ENCODE data around the gene MAP2. TPM values are rescaled to one million over a fixed set of nuclear protein-coding genes. Genes with fewer than 3 reads are reported as not detected.

The MAP2 gene
- total RNA-seq, 1 donor from 2014 or later = 57.6 TPM

DNA sequence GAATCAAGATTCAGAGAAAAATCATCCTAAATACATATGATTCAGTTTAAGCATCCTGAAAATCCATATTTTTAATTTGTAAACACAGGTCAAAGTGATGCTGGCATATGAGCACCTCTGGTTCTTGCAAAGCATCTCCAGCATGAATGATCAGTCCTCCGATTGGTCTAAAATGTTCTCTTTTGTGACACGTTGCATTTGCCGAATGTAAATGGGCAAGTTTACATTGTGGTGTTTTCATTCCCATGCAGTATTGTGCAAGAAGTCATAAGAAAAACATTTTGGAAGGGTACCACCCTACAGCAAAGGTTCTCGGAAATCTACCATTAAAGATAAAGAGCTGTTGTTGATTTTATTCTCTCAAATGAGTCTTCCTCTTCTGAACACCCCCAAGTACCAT is 239.8 kb downstream of the MAP2 start:
- TF ChIP-seq, protein P1, sequence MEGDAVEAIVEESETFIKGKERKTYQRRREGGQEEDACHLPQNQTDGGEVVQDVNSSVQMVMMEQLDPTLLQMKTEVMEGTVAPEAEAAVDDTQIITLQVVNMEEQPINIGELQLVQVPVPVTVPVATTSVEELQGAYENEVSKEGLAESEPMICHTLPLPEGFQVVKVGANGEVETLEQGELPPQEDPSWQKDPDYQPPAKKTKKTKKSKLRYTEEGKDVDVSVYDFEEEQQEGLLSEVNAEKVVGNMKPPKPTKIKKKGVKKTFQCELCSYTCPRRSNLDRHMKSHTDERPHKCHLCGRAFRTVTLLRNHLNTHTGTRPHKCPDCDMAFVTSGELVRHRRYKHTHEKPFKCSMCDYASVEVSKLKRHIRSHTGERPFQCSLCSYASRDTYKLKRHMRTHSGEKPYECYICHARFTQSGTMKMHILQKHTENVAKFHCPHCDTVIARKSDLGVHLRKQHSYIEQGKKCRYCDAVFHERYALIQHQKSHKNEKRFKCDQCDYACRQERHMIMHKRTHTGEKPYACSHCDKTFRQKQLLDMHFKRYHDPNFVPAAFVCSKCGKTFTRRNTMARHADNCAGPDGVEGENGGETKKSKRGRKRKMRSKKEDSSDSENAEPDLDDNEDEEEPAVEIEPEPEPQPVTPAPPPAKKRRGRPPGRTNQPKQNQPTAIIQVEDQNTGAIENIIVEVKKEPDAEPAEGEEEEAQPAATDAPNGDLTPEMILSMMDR (IDR thresholded peaks at IDR 0.05) = no peak
- Histone ChIP-seq H3K27ac (no peak overlapping the region), H3K9me3 (no peaks in the 10 kb centered on the region), H3K27me3 (no peaks in the 10 kb centered on the region), H3K36me3 (no peaks in the 10 kb centered on the region), H3K4me1 (peaks cover 0 to 3% of the 10 kb centered on the region in 2 donors), H3K4me3 (no peak overlapping the region)
- no peak for DNase-seq (ENCODE audit: low spot score in 2 of 2)
- intact Hi-C loops (cut with DNase I) = no loop called here

- no peak for DNase-seq (ENCODE audit: low spot score in 2 of 2)
Observed at GRCh38 chr2:209666296-209666695, 242.4 kb downstream of the MAP2 start.

GRCh38 chr2:209671020-209671680 is 247.3 kb downstream of the MAP2 start:
- DNase-seq (ENCODE audit: low spot score in 2 of 2) = no peak
- H3K27me3 ChIP-seq = no peaks in the 10 kb centered on the region
- H3K9me3 ChIP-seq = no peaks in the 10 kb centered on the region
- no peaks in the 10 kb centered on the region for H3K36me3 ChIP-seq
- TF ChIP-seq, protein P1 (IDR thresholded peaks at IDR 0.05) = no peak
- intact Hi-C loops (cut with DNase I) = no loop called here
- H3K4me3 ChIP-seq = no peak overlapping the region
- H3K27ac ChIP-seq = no peak overlapping the region
- peaks cover 0 to 3% of the 10 kb centered on the region in 2 donors for H3K4me1 ChIP-seq

More at GRCh38 chr2:209666296-209666695, 242.4 kb downstream of the MAP2 start:
- intact Hi-C loops (cut with DNase I) = no loop called here
- H3K27me3 ChIP-seq = no peaks in the 10 kb centered on the region
- H3K9me3 ChIP-seq = no peaks in the 10 kb centered on the region
- no peak overlapping the region for H3K4me3 ChIP-seq
- TF ChIP-seq, protein P1 (IDR thresholded peaks at IDR 0.05) = no peak
- peaks cover 0 to 3% of the 10 kb centered on the region in 2 donors for H3K4me1 ChIP-seq
- H3K36me3 ChIP-seq = no peaks in the 10 kb centered on the region
- H3K27ac ChIP-seq = no peak overlapping the region

GRCh38 chr2:209673811-209674210 is 250.0 kb downstream of the MAP2 start:
- Histone ChIP-seq H3K36me3 (no peaks in the 10 kb centered on the region), H3K4me1 (no peaks in the 10 kb centered on the region), H3K27me3 (no peaks in the 10 kb centered on the region), H3K4me3 (no peak overlapping the region), H3K27ac (no peak overlapping the region), H3K9me3 (no peaks in the 10 kb centered on the region)
- DNase-seq (ENCODE audit: low spot score in 2 of 2) = no peak
- intact Hi-C loops (cut with DNase I) = no loop called here
- TF ChIP-seq, protein P1 (IDR thresholded peaks at IDR 0.05) = no peak

- no peaks in the 10 kb centered on the region for H3K27me3 ChIP-seq
- TF ChIP-seq, protein P1 (IDR thresholded peaks at IDR 0.05) = no peak
- H3K9me3 ChIP-seq = no peaks in the 10 kb centered on the region
- no peak overlapping the region for H3K4me3 ChIP-seq
- intact Hi-C loops (cut with DNase I) = no loop called here
- peaks cover 0 to 4% of the 10 kb centered on the region in 2 donors for H3K36me3 ChIP-seq
- no peaks in the 10 kb centered on the region for H3K4me1 ChIP-seq
- H3K27ac ChIP-seq = no peak overlapping the region
- DNase-seq (ENCODE audit: low spot score in 2 of 2) = no peak
Observed at GRCh38 chr2:209680596-209680995, 256.7 kb downstream of the MAP2 start.

Measured in ascending aorta (tissue), 2 donors.